Measurements from ENCODE around the gene DNAJC16. TPM values are rescaled to one million over a fixed set of nuclear protein-coding genes. Genes with fewer than 3 reads are reported as not detected.
"Not testable (repeated sequence)": the region's sequence is repeated elsewhere in the genome, so short reads cannot be mapped to it uniquely, and the experiment has no call there.

Gene DNAJC16
- total RNA-seq, 2 donors from 2014 or later = 23.1 to 31.6 TPM

DNA sequence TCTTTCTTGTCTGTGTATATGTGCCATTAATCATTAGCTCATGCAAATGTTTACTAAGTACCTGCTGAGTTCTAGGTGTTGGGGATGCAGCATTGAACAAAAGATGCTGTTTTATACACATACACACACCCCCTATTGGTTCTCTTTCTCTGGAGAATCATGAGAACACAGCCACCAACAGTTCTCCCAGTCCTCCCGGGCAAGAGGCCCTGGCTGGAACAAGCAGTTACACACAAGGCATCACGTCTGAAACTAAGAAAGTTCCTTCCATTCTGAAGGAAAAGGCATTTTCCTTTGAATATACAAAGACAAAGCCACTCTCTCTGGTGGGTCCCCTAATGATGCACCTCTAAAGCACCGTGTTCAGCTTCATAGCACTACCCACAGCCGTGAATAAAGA, 13.5 kb upstream of the DNAJC16 start:
- Histone ChIP-seq H3K9ac (ENCODE audit: extremely low read depth, low read length, poor library complexity, severe bottlenecking) (no peak overlapping the region), H3K4me3 (ENCODE audit: low read length) (no peak overlapping the region), H3K9me3 (ENCODE audit: control insufficient read depth, low read length) (no peaks in the 10 kb centered on the region), H3K27me3 (ENCODE audit: control insufficient read depth, insufficient read depth, low read length, poor library complexity, severe bottlenecking) (no peaks in the 10 kb centered on the region), H3K4me1 (ENCODE audit: control insufficient read depth, insufficient read depth, low read length) (no peaks in the 10 kb centered on the region), H3K27ac (ENCODE audit: low read depth, low read length) (no peak overlapping the region), H3K36me3 (ENCODE audit: control insufficient read depth, insufficient read depth, low read length) (peaks cover 13% of the 10 kb centered on the region)
- H3K36me3 Mint-ChIP-seq (ENCODE audit: low read depth) = peaks cover 22% of the 10 kb centered on the region
- no peak overlapping the region for H3K27ac Mint-ChIP-seq
- no peaks in the 10 kb centered on the region for H3K4me1 Mint-ChIP-seq
- DNase-seq = peak; percentile 21
- H3K27me3 Mint-ChIP-seq (ENCODE audit: insufficient read depth) = no peaks in the 10 kb centered on the region
- no peaks in the 10 kb centered on the region for H3K9me3 Mint-ChIP-seq
- no peak overlapping the region for H3K4me3 Mint-ChIP-seq
- WGBS, 2 experiments (ENCODE audit: insufficient coverage in 1 of 2, insufficient read length in 1 of 2) = 84 to 90% methylated on average over 2 to 4 of the region's 4 CpGs
- TF ChIP-seq, protein P1, sequence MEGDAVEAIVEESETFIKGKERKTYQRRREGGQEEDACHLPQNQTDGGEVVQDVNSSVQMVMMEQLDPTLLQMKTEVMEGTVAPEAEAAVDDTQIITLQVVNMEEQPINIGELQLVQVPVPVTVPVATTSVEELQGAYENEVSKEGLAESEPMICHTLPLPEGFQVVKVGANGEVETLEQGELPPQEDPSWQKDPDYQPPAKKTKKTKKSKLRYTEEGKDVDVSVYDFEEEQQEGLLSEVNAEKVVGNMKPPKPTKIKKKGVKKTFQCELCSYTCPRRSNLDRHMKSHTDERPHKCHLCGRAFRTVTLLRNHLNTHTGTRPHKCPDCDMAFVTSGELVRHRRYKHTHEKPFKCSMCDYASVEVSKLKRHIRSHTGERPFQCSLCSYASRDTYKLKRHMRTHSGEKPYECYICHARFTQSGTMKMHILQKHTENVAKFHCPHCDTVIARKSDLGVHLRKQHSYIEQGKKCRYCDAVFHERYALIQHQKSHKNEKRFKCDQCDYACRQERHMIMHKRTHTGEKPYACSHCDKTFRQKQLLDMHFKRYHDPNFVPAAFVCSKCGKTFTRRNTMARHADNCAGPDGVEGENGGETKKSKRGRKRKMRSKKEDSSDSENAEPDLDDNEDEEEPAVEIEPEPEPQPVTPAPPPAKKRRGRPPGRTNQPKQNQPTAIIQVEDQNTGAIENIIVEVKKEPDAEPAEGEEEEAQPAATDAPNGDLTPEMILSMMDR (conservative IDR thresholded peaks at IDR 0.05) = no peak

GRCh38 chr1:15513919-15514318, 12.7 kb upstream of the DNAJC16 start:
- TF ChIP-seq, protein P1 (conservative IDR thresholded peaks at IDR 0.05) = no peak
- peaks cover 13% of the 10 kb centered on the region for H3K36me3 ChIP-seq (ENCODE audit: control insufficient read depth, insufficient read depth, low read length)
- no peak overlapping the region for H3K27ac ChIP-seq (ENCODE audit: low read depth, low read length)
- H3K27me3 ChIP-seq (ENCODE audit: control insufficient read depth, insufficient read depth, low read length, poor library complexity, severe bottlenecking) = no peaks in the 10 kb centered on the region
- no peak overlapping the region for H3K9ac ChIP-seq (ENCODE audit: extremely low read depth, low read length, poor library complexity, severe bottlenecking)
- H3K4me1 ChIP-seq (ENCODE audit: control insufficient read depth, insufficient read depth, low read length) = no peaks in the 10 kb centered on the region
- no peak for DNase-seq
- 84 to 94% methylated on average over 3 of the region's 3 CpGs for WGBS, 2 experiments (ENCODE audit: insufficient coverage in 1 of 2, insufficient read length in 1 of 2)
- H3K9me3 ChIP-seq (ENCODE audit: control insufficient read depth, low read length) = no peaks in the 10 kb centered on the region
- no peaks in the 10 kb centered on the region for H3K9me3 Mint-ChIP-seq
- H3K27ac Mint-ChIP-seq = no peak overlapping the region
- no peaks in the 10 kb centered on the region for H3K27me3 Mint-ChIP-seq (ENCODE audit: insufficient read depth)
- no peak overlapping the region for H3K4me3 ChIP-seq (ENCODE audit: low read length)
- H3K4me1 Mint-ChIP-seq = no peaks in the 10 kb centered on the region
- H3K36me3 Mint-ChIP-seq (ENCODE audit: low read depth) = peaks cover 22% of the 10 kb centered on the region
- no peak overlapping the region for H3K4me3 Mint-ChIP-seq

- not testable (repeated sequence) for H3K27ac Mint-ChIP-seq; H3K9me3 ChIP-seq (ENCODE audit: control insufficient read depth, low read length); H3K27me3 Mint-ChIP-seq (ENCODE audit: insufficient read depth); H3K9me3 Mint-ChIP-seq; H3K4me3 Mint-ChIP-seq; H3K4me1 ChIP-seq (ENCODE audit: control insufficient read depth, insufficient read depth, low read length); H3K4me3 ChIP-seq (ENCODE audit: low read length); H3K27ac ChIP-seq (ENCODE audit: low read depth, low read length); H3K4me1 Mint-ChIP-seq; DNase-seq; H3K27me3 ChIP-seq (ENCODE audit: control insufficient read depth, insufficient read depth, low read length, poor library complexity, severe bottlenecking); H3K9ac ChIP-seq (ENCODE audit: extremely low read depth, low read length, poor library complexity, severe bottlenecking)
- peaks cover 13% of the 10 kb centered on the region for H3K36me3 ChIP-seq (ENCODE audit: control insufficient read depth, insufficient read depth, low read length)
- H3K36me3 Mint-ChIP-seq (ENCODE audit: low read depth) = peaks cover 25% of the 10 kb centered on the region
- WGBS, 2 experiments (ENCODE audit: insufficient coverage in 1 of 2, insufficient read length in 1 of 2) = 94% methylated on average over 5 of the region's 5 CpGs; no CpG with 5 or more reads in 1 of the 2 experiments
These were observed 12.1 kb upstream of the DNAJC16 start for GRCh38 chr1:15514557-15514956.

DNA sequence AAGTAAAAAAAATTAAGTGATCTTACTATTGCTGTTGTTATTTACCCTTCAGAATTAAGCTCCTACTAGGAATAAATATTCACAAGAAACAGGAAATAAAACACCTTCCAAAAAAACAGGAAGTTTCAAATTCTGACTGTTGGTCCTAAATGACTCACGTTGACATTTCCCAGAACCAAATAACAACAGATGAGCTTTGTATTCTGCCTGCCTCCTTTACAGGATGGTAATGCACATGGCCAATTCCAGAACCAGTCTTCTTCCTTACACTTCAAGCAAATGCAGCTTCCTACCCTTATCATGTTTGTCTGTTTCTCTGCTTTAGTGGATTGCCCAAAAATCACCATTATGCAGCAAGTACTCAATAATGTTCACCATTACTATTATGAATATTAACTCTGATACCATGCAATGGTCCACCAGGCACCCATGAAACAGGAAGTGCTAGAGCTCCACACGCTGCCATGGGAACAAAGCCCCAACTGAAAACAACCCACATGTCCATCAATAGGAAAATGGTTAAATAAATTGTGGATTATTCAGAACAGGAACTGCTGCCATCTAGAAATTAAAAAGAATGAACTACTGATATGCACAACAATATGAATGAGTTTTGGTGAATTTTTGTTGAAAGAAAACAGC, 11.5 kb upstream of the DNAJC16 start:
- peaks cover 25% of the 10 kb centered on the region for H3K36me3 Mint-ChIP-seq (ENCODE audit: low read depth)
- no peak overlapping the region for H3K4me3 Mint-ChIP-seq
- TF ChIP-seq, protein P1 (conservative IDR thresholded peaks at IDR 0.05) = no peak
- no peaks in the 10 kb centered on the region for H3K27me3 ChIP-seq (ENCODE audit: control insufficient read depth, insufficient read depth, low read length, poor library complexity, severe bottlenecking)
- H3K27ac ChIP-seq (ENCODE audit: low read depth, low read length) = no peak overlapping the region
- peaks cover 13% of the 10 kb centered on the region for H3K36me3 ChIP-seq (ENCODE audit: control insufficient read depth, insufficient read depth, low read length)
- no peak overlapping the region for H3K27ac Mint-ChIP-seq
- H3K27me3 Mint-ChIP-seq (ENCODE audit: insufficient read depth) = no peaks in the 10 kb centered on the region
- H3K9me3 ChIP-seq (ENCODE audit: control insufficient read depth, low read length) = no peaks in the 10 kb centered on the region
- H3K4me3 ChIP-seq (ENCODE audit: low read length) = no peak overlapping the region
- no peaks in the 10 kb centered on the region for H3K4me1 Mint-ChIP-seq
- DNase-seq = peak; percentile 1
- H3K9ac ChIP-seq (ENCODE audit: extremely low read depth, low read length, poor library complexity, severe bottlenecking) = no peak overlapping the region
- no peaks in the 10 kb centered on the region for H3K9me3 Mint-ChIP-seq
- no peaks in the 10 kb centered on the region for H3K4me1 ChIP-seq (ENCODE audit: control insufficient read depth, insufficient read depth, low read length)
- WGBS, 2 experiments (ENCODE audit: insufficient coverage in 1 of 2, insufficient read length in 1 of 2) = 91 to 100% methylated on average over 1 to 2 of the region's 2 CpGs
